ENCODE measurements around the gene AGAP1. TPM values are rescaled to one million over a fixed set of nuclear protein-coding genes. Genes with fewer than 3 reads are reported as not detected.

Gene AGAP1
- total RNA-seq, 2 experiments from 2014 or later = 1.8 to 2.0 TPM

GRCh38 chr2:235964787-235965390 is 471.0 kb downstream of the AGAP1 start:
- H3K4me1 Mint-ChIP-seq (ENCODE audit: low read depth) = no peaks in the 10 kb centered on the region
- no peaks in the 10 kb centered on the region for H3K27me3 Mint-ChIP-seq
- ChIA-PET POLR2A (no interaction called here), CTCF (no interaction called here)
- no peaks in the 10 kb centered on the region for H3K9me3 Mint-ChIP-seq
- H3K36me3 Mint-ChIP-seq = no peaks in the 10 kb centered on the region
- H3K27ac Mint-ChIP-seq = no peak overlapping the region
- intact Hi-C loops (cut with micrococcal nuclease) = no loop called here
- H3K4me3 Mint-ChIP-seq = no peak overlapping the region
- DNase-seq = no peak

DNA sequence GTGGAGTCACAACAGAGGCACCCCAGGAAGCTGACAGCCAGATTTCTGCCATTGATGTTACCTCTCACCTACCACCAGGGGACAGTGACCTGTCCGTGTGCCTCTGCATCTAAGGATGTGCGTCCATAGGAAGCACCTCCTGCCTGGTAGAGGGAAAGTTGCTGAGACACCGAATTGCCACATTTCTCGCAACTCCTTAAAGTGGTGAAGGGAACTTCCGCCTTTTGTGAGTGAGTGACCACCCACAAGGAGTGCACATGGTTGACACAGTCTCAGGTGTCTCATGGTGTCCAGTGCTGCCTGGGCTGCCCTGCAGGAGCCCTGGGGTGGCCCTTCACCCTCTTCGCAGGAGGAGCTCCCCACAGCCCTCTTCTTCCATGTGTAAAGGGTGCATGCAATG is 472.6 kb downstream of the AGAP1 start:
- no peaks in the 10 kb centered on the region for H3K9me3 Mint-ChIP-seq
- ChIA-PET CTCF (no interaction called here), POLR2A (no interaction called here)
- H3K4me3 Mint-ChIP-seq = no peak overlapping the region
- H3K36me3 Mint-ChIP-seq = no peaks in the 10 kb centered on the region
- no peak for DNase-seq
- no peaks in the 10 kb centered on the region for H3K4me1 Mint-ChIP-seq (ENCODE audit: low read depth)
- intact Hi-C loops (cut with micrococcal nuclease) = no loop called here
- H3K27ac Mint-ChIP-seq = no peak overlapping the region
- H3K27me3 Mint-ChIP-seq = no peaks in the 10 kb centered on the region

GRCh38 chr2:235966932-235967757 is 473.3 kb downstream of the AGAP1 start:
- ChIA-PET POLR2A (no interaction called here), CTCF (no interaction called here)
- H3K36me3 Mint-ChIP-seq = no peaks in the 10 kb centered on the region
- no peak overlapping the region for H3K4me3 Mint-ChIP-seq
- H3K4me1 Mint-ChIP-seq (ENCODE audit: low read depth) = no peaks in the 10 kb centered on the region
- no peak overlapping the region for H3K27ac Mint-ChIP-seq
- intact Hi-C loops (cut with micrococcal nuclease) = no loop called here
- H3K9me3 Mint-ChIP-seq = no peaks in the 10 kb centered on the region
- no peak for DNase-seq
- no peaks in the 10 kb centered on the region for H3K27me3 Mint-ChIP-seq

GRCh38 chr2:235968155-235968554 is 474.3 kb downstream of the AGAP1 start:
- intact Hi-C loops (cut with micrococcal nuclease) = no loop called here
- H3K4me3 Mint-ChIP-seq = no peak overlapping the region
- no peaks in the 10 kb centered on the region for H3K36me3 Mint-ChIP-seq
- H3K27me3 Mint-ChIP-seq = peaks cover 3% of the 10 kb centered on the region
- no peak for DNase-seq
- CTCF ChIA-PET = no interaction called here
- no peaks in the 10 kb centered on the region for H3K4me1 Mint-ChIP-seq (ENCODE audit: low read depth)
- H3K9me3 Mint-ChIP-seq = no peaks in the 10 kb centered on the region
- POLR2A ChIA-PET = no interaction called here
- H3K27ac Mint-ChIP-seq = no peak overlapping the region

GRCh38 chr2:235968616-235969324 is 474.9 kb downstream of the AGAP1 start:
- CTCF ChIA-PET = no interaction called here
- intact Hi-C loops (cut with micrococcal nuclease) = no loop called here
- Mint-ChIP-seq H3K9me3 (no peaks in the 10 kb centered on the region), H3K4me1 (ENCODE audit: low read depth) (no peaks in the 10 kb centered on the region), H3K27ac (no peak overlapping the region), H3K4me3 (no peak overlapping the region), H3K27me3 (peaks cover 6% of the 10 kb centered on the region), H3K36me3 (no peaks in the 10 kb centered on the region)
- DNase-seq = no peak
- POLR2A ChIA-PET = no interaction called here

GRCh38 chr2:235970204-235971040 is 476.6 kb downstream of the AGAP1 start:
- no peak for DNase-seq
- Mint-ChIP-seq H3K27ac (no peak overlapping the region), H3K27me3 (peaks cover 7% of the 10 kb centered on the region), H3K9me3 (no peaks in the 10 kb centered on the region), H3K4me1 (ENCODE audit: low read depth) (no peaks in the 10 kb centered on the region), H3K36me3 (no peaks in the 10 kb centered on the region), H3K4me3 (no peak overlapping the region)
- intact Hi-C loops (cut with micrococcal nuclease) = no loop called here
- CTCF ChIA-PET = no interaction called here
- POLR2A ChIA-PET = no interaction called here

- no peaks in the 10 kb centered on the region for H3K9me3 Mint-ChIP-seq
- peaks cover 7% of the 10 kb centered on the region for H3K27me3 Mint-ChIP-seq
- no peaks in the 10 kb centered on the region for H3K4me1 Mint-ChIP-seq (ENCODE audit: low read depth)
- H3K27ac Mint-ChIP-seq = no peak overlapping the region
- ChIA-PET CTCF (no interaction called here), POLR2A (no interaction called here)
- H3K36me3 Mint-ChIP-seq = no peaks in the 10 kb centered on the region
- no peak overlapping the region for H3K4me3 Mint-ChIP-seq
- DNase-seq = no peak
- intact Hi-C loops (cut with micrococcal nuclease) = no loop called here
Observed at GRCh38 chr2:235976516-235976915, 482.7 kb downstream of the AGAP1 start.

GRCh38 chr2:235976956-235977355 is 483.1 kb downstream of the AGAP1 start:
- ChIA-PET POLR2A (no interaction called here), CTCF (interaction anchor here (1.1 kb wide), 1 partner anchor 11 kb away, joined by 3 read pairs; no protein-coding TSS in a partner anchor)
- no peaks in the 10 kb centered on the region for H3K4me1 Mint-ChIP-seq (ENCODE audit: low read depth)
- no peak for DNase-seq
- H3K27ac Mint-ChIP-seq = no peak overlapping the region
- intact Hi-C loops (cut with micrococcal nuclease) = no loop called here
- H3K27me3 Mint-ChIP-seq = peaks cover 7% of the 10 kb centered on the region
- H3K9me3 Mint-ChIP-seq = no peaks in the 10 kb centered on the region
- H3K4me3 Mint-ChIP-seq = no peak overlapping the region
- H3K36me3 Mint-ChIP-seq = no peaks in the 10 kb centered on the region

GRCh38 chr2:235977445-235977844 is 483.6 kb downstream of the AGAP1 start:
- Mint-ChIP-seq H3K36me3 (no peaks in the 10 kb centered on the region), H3K27me3 (peaks cover 4% of the 10 kb centered on the region), H3K27ac (no peak overlapping the region), H3K4me1 (ENCODE audit: low read depth) (no peaks in the 10 kb centered on the region), H3K9me3 (no peaks in the 10 kb centered on the region), H3K4me3 (no peak overlapping the region)
- ChIA-PET POLR2A (no interaction called here), CTCF (interaction anchor here (1.1 kb wide), 1 partner anchor 10 kb away, joined by 3 read pairs; no protein-coding TSS in a partner anchor)
- intact Hi-C loops (cut with micrococcal nuclease) = no loop called here
- DNase-seq = no peak

DNA sequence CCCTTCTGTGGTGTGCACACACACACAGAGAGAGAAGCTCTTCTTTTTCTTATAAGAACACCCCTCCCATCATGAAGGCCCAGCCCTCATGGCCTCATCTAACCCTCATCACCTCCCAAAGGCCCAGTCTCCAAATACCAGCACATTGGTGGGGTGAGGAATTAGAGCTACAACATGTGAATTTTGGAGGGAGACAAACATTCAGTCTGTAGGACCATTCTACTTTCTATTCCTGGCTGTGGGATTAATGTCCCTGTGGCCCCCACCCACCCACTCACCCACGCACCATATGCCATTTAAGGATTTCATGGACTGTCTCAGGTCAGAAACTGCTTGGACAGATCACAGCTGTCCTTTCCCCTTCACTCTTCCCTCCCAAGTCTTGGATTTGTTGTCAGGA is 484.2 kb downstream of the AGAP1 start:
- intact Hi-C loops (cut with micrococcal nuclease) = no loop called here
- Mint-ChIP-seq H3K27ac (no peak overlapping the region), H3K4me1 (ENCODE audit: low read depth) (no peaks in the 10 kb centered on the region), H3K36me3 (no peaks in the 10 kb centered on the region), H3K9me3 (no peaks in the 10 kb centered on the region), H3K27me3 (peaks cover 4% of the 10 kb centered on the region), H3K4me3 (no peak overlapping the region)
- CTCF ChIA-PET = interaction anchor here (1.1 kb wide), 1 partner anchor 9 kb away, joined by 3 read pairs; no protein-coding TSS in a partner anchor
- no peak for DNase-seq
- POLR2A ChIA-PET = no interaction called here

DNA sequence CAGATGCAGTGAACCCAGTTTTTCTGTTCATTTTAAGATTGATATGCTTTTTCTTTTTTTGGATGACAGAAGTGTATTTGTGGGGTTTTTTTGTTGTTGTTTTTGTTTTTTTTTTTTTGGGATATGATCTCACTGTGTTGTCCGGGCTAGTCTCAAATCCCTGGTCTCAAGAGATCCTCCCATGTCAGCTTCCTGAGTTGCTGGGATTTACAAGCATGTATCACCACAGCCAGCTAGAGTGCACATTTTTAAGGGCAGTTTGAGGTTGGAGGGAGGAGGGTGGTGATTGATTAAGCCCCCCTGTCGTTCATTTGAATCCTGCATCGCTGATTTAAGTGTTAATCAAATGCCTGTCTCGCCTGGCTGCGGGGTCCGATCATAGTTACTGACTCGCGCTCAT is 485.2 kb downstream of the AGAP1 start:
- H3K36me3 Mint-ChIP-seq = no peaks in the 10 kb centered on the region
- H3K9me3 Mint-ChIP-seq = no peaks in the 10 kb centered on the region
- no peak overlapping the region for H3K27ac Mint-ChIP-seq
- H3K4me3 Mint-ChIP-seq = no peak overlapping the region
- ChIA-PET CTCF (no interaction called here), POLR2A (no interaction called here)
- H3K4me1 Mint-ChIP-seq (ENCODE audit: low read depth) = no peaks in the 10 kb centered on the region
- intact Hi-C loops (cut with micrococcal nuclease) = no loop called here
- H3K27me3 Mint-ChIP-seq = no peaks in the 10 kb centered on the region
- no peak for DNase-seq

- CTCF ChIA-PET = no interaction called here
- Mint-ChIP-seq H3K4me3 (no peak overlapping the region), H3K27me3 (peaks cover 5% of the 10 kb centered on the region), H3K9me3 (peaks cover 2% of the 10 kb centered on the region), H3K27ac (no peak overlapping the region), H3K36me3 (no peaks in the 10 kb centered on the region), H3K4me1 (ENCODE audit: low read depth) (no peaks in the 10 kb centered on the region)
- intact Hi-C loops (cut with micrococcal nuclease) = no loop called here
- POLR2A ChIA-PET = no interaction called here
- no peak for DNase-seq
Observed at GRCh38 chr2:235979753-235980435, 486.1 kb downstream of the AGAP1 start.
